Parathyroid adenoma (tissue), 2 donors: ENCODE data around the gene XPO5.
A peak's percentile ranks its signal among the peaks of the same experiment; 100 is the strongest.
"Not testable (repeated sequence)": the region's sequence is repeated elsewhere in the genome, so short reads cannot be mapped to it uniquely, and the experiment has no call there.

Source experiments
- H2AFZ ChIP-seq: fragments of 300-600 bp; sonication (generic); one replicate; pipeline ENCODE4 v1.7.0; 2017; ENCODE audit warnings: antibody characterized with exemption, mild to moderate bottlenecking
- H3K27ac ChIP-seq: fragments of 300-600 bp; sonication (generic); one replicate; pipeline ENCODE4 v1.7.0; 2017
- H3K27me3 ChIP-seq: fragments of 300-600 bp; sonication (generic); one replicate; pipeline ENCODE4 v1.7.0; 2017; ENCODE audit warnings: low read length; ENCODE audit not compliant: control insufficient read depth, insufficient read depth
- H3K36me3 ChIP-seq: fragments of 300-600 bp; sonication (generic); one replicate; pipeline ENCODE4 v1.7.0; 2017; ENCODE audit warnings: low read length; ENCODE audit not compliant: control insufficient read depth, insufficient read depth
- H3K4me1 ChIP-seq: fragments of 300-600 bp; sonication (generic); one replicate; pipeline ENCODE4 v1.7.0; 2017; ENCODE audit warnings: control low read depth
- H3K4me2 ChIP-seq: fragments of 300-600 bp; sonication (generic); one replicate; pipeline ENCODE4 v1.7.0; 2017; ENCODE audit warnings: low read length
- H3K4me3 ChIP-seq: fragments of 300-600 bp; sonication (generic); one replicate; pipeline ENCODE4 v1.7.0; 2017; ENCODE audit warnings: low read depth, low read length
- H3K79me2 ChIP-seq: fragments of 300-600 bp; sonication (generic); one replicate; pipeline ENCODE4 v1.7.0; 2017; ENCODE audit warnings: control low read depth
- H3K9ac ChIP-seq: fragments of 300-600 bp; sonication (generic); one replicate; pipeline ENCODE4 v1.7.0; 2017; ENCODE audit warnings: mild to moderate bottlenecking
- H3K9me3 ChIP-seq: fragments of 300-600 bp; sonication (generic); one replicate; pipeline ENCODE4 v1.7.0; 2017; ENCODE audit warnings: low read length; ENCODE audit not compliant: control insufficient read depth
- TF ChIP-seq, protein P1 (sequence below): fragments of 300-600 bp; sonication (generic); IDR thresholded peaks from one replicate; pipeline ENCODE4 v1.7.0; 2017; ENCODE audit warnings: antibody characterized with exemption, mild to moderate bottlenecking
- donor health status: primary hyperparathyroidism.

The XPO5 gene

GRCh38 chr6:43575105-43575771 lies 600 bp downstream of the XPO5 start:
- Histone ChIP-seq H3K27ac (peak overlapping the region; percentile 37), H3K79me2 (peaks cover 29% of the 10 kb centered on the region)

GRCh38 chr6:43572015-43572414 lies 3.8 kb downstream of the XPO5 start:
- Histone ChIP-seq H3K36me3 (no peaks in the 10 kb centered on the region), H3K4me3 (no peak overlapping the region), H3K9me3 (no peaks in the 10 kb centered on the region), H3K27ac (no peak overlapping the region), H3K4me2 (no peak overlapping the region), H2AFZ (no peak overlapping the region), H3K79me2 (peaks cover 10% of the 10 kb centered on the region), H3K9ac (no peak overlapping the region), H3K27me3 (no peaks in the 10 kb centered on the region), H3K4me1 (peaks cover 5% of the 10 kb centered on the region)
- TF ChIP-seq, protein P1, sequence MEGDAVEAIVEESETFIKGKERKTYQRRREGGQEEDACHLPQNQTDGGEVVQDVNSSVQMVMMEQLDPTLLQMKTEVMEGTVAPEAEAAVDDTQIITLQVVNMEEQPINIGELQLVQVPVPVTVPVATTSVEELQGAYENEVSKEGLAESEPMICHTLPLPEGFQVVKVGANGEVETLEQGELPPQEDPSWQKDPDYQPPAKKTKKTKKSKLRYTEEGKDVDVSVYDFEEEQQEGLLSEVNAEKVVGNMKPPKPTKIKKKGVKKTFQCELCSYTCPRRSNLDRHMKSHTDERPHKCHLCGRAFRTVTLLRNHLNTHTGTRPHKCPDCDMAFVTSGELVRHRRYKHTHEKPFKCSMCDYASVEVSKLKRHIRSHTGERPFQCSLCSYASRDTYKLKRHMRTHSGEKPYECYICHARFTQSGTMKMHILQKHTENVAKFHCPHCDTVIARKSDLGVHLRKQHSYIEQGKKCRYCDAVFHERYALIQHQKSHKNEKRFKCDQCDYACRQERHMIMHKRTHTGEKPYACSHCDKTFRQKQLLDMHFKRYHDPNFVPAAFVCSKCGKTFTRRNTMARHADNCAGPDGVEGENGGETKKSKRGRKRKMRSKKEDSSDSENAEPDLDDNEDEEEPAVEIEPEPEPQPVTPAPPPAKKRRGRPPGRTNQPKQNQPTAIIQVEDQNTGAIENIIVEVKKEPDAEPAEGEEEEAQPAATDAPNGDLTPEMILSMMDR = no peak

More at GRCh38 chr6:43575105-43575771, 600 bp downstream of the XPO5 start:
- Histone ChIP-seq H3K27me3 (no peaks in the 10 kb centered on the region), H3K4me3 (peak overlapping the region; percentile 92), H3K4me1 (peaks cover 14% of the 10 kb centered on the region), H2AFZ (peak overlapping the region; percentile 76), H3K9me3 (no peaks in the 10 kb centered on the region), H3K36me3 (no peaks in the 10 kb centered on the region), H3K9ac (no peak overlapping the region), H3K4me2 (peak overlapping the region; percentile 74)
- TF ChIP-seq, protein P1 = no peak

DNA sequence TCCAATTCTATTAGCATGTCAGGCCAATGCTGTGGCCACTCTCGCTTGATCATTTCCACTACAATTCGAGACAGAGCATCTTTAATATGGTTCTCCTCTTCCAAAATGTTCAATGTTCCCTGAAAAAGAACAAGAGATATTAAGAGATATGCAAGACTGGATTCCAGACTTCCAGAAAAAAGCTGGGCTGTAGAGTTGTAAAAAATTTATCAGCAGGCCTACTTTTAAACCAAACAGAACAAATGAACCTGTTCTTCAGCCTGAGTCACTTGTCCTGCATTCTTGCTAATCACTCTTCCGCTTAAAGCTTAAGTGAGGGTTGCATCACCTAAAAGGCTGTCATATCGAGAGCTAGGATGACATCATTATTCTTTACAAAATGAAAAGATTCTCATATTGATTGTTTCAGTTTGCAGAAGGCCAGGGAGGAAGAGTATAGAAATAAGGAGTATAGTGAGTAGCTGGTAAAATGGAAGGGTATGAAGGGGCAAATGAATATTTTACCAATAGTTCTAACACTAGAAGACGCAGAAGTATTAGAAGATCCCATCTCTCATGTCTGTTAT lies 4.9 kb downstream of the XPO5 start:
- H3K36me3 ChIP-seq = no peaks in the 10 kb centered on the region

GRCh38 chr6:43559328-43559727 lies 16.5 kb downstream of the XPO5 start:
- Histone ChIP-seq H3K9ac (no peak overlapping the region), H3K27ac (no peak overlapping the region), H2AFZ (no peak overlapping the region), H3K4me3 (no peak overlapping the region), H3K9me3 (no peaks in the 10 kb centered on the region), H3K36me3 (no peaks in the 10 kb centered on the region), H3K4me1 (no peaks in the 10 kb centered on the region), H3K27me3 (no peaks in the 10 kb centered on the region), H3K79me2 (no peaks in the 10 kb centered on the region), H3K4me2 (no peak overlapping the region)
- TF ChIP-seq, protein P1 = no peak

More for the DNA sequence above, 4.9 kb downstream of the XPO5 start:
- H2AFZ ChIP-seq = no peak overlapping the region
- H3K9ac ChIP-seq = no peak overlapping the region
- no peak overlapping the region for H3K4me3 ChIP-seq
- H3K27me3 ChIP-seq = no peaks in the 10 kb centered on the region
- no peaks in the 10 kb centered on the region for H3K4me1 ChIP-seq
- H3K79me2 ChIP-seq = peaks cover 3% of the 10 kb centered on the region
- H3K27ac ChIP-seq = no peak overlapping the region
- TF ChIP-seq, protein P1 = no peak
- H3K4me2 ChIP-seq = no peak overlapping the region
- no peaks in the 10 kb centered on the region for H3K9me3 ChIP-seq

GRCh38 chr6:43557620-43558019 lies 18.2 kb downstream of the XPO5 start:
- H3K4me2 ChIP-seq, H3K79me2 ChIP-seq, H3K9ac ChIP-seq, H3K9me3 ChIP-seq, H3K4me1 ChIP-seq, H3K36me3 ChIP-seq, H3K4me3 ChIP-seq, H3K27ac ChIP-seq, H2AFZ ChIP-seq, H3K27me3 ChIP-seq: not testable (repeated sequence)
